ENCODE results near the gene NXN. TPM values are rescaled to one million over a fixed set of nuclear protein-coding genes. Genes with fewer than 3 reads are reported as not detected.

NXN gene
- total RNA-seq, 2 donors from 2014 or later = 124 to 201 TPM

- WGBS, 2 experiments (ENCODE audit: insufficient coverage in 1 of 2, insufficient read length in 1 of 2) = 45 to 51% methylated on average over 17 to 43 of the region's 43 CpGs
- Histone ChIP-seq H3K4me1 (ENCODE audit: control insufficient read depth, insufficient read depth, low read length) (no peaks in the 10 kb centered on the region), H3K9ac (ENCODE audit: extremely low read depth, low read length, poor library complexity, severe bottlenecking) (peak overlapping the region; percentile 59), H3K4me3 (ENCODE audit: low read length) (peak overlapping the region; percentile 78), H3K36me3 (ENCODE audit: control insufficient read depth, insufficient read depth, low read length) (peaks cover 20% of the 10 kb centered on the region), H3K27ac (ENCODE audit: low read depth, low read length) (peak overlapping the region; percentile 76), H3K9me3 (ENCODE audit: control insufficient read depth, low read length) (no peaks in the 10 kb centered on the region), H3K27me3 (ENCODE audit: control insufficient read depth, insufficient read depth, low read length, poor library complexity, severe bottlenecking) (no peaks in the 10 kb centered on the region)
- no peaks in the 10 kb centered on the region for H3K27me3 Mint-ChIP-seq (ENCODE audit: insufficient read depth)
- peak; percentile 94 for DNase-seq
- no peaks in the 10 kb centered on the region for H3K9me3 Mint-ChIP-seq
- H3K27ac Mint-ChIP-seq = peak overlapping the region; percentile 89
- peak overlapping the region; percentile 90 for H3K4me3 Mint-ChIP-seq
- TF ChIP-seq CTCF (conservative IDR thresholded peaks at IDR 0.05) = peak; percentile 86
- H3K4me1 Mint-ChIP-seq = peaks cover 25% of the 10 kb centered on the region
- H3K36me3 Mint-ChIP-seq (ENCODE audit: low read depth) = peaks cover 9% of the 10 kb centered on the region
Observed at GRCh38 chr17:980406-981291, 1.1 kb upstream of the NXN start.

GRCh38 chr17:979212-979538 is 401 bp downstream of the NXN start:
- Mint-ChIP-seq H3K4me3 (peak overlapping the region; percentile 90), H3K36me3 (ENCODE audit: low read depth) (peaks cover 20% of the 10 kb centered on the region), H3K4me1 (peaks cover 31% of the 10 kb centered on the region), H3K27me3 (ENCODE audit: insufficient read depth) (no peaks in the 10 kb centered on the region), H3K9me3 (no peaks in the 10 kb centered on the region), H3K27ac (no peak overlapping the region)
- no peak overlapping the region for H3K4me3 ChIP-seq (ENCODE audit: low read length)
- TF ChIP-seq CTCF (conservative IDR thresholded peaks at IDR 0.05) = no peak
- H3K27ac ChIP-seq (ENCODE audit: low read depth, low read length) = peak overlapping the region; percentile 63
- H3K4me1 ChIP-seq (ENCODE audit: control insufficient read depth, insufficient read depth, low read length) = peaks cover 7% of the 10 kb centered on the region
- WGBS, 2 experiments (ENCODE audit: insufficient coverage in 1 of 2, insufficient read length in 1 of 2) = 0% methylated on average over 17 to 37 of the region's 42 CpGs
- H3K9ac ChIP-seq (ENCODE audit: extremely low read depth, low read length, poor library complexity, severe bottlenecking) = no peak overlapping the region
- DNase-seq = no peak
- no peaks in the 10 kb centered on the region for H3K9me3 ChIP-seq (ENCODE audit: control insufficient read depth, low read length)
- peaks cover 33% of the 10 kb centered on the region for H3K36me3 ChIP-seq (ENCODE audit: control insufficient read depth, insufficient read depth, low read length)
- no peaks in the 10 kb centered on the region for H3K27me3 ChIP-seq (ENCODE audit: control insufficient read depth, insufficient read depth, low read length, poor library complexity, severe bottlenecking)

GRCh38 chr17:978103-979093 is 1.2 kb downstream of the NXN start:
- peaks cover 21% of the 10 kb centered on the region for H3K36me3 Mint-ChIP-seq (ENCODE audit: low read depth)
- peak overlapping the region; percentile 89 for H3K27ac Mint-ChIP-seq
- H3K4me3 Mint-ChIP-seq = peak overlapping the region; percentile 90
- no peaks in the 10 kb centered on the region for H3K27me3 Mint-ChIP-seq (ENCODE audit: insufficient read depth)
- no peaks in the 10 kb centered on the region for H3K9me3 ChIP-seq (ENCODE audit: control insufficient read depth, low read length)
- peak overlapping the region; percentile 96 for H3K4me3 ChIP-seq (ENCODE audit: low read length)
- H3K4me1 ChIP-seq (ENCODE audit: control insufficient read depth, insufficient read depth, low read length) = peaks cover 7% of the 10 kb centered on the region
- 0% methylated on average over 14 to 61 of the region's 72 CpGs for WGBS, 2 experiments (ENCODE audit: insufficient coverage in 1 of 2, insufficient read length in 1 of 2)
- TF ChIP-seq CTCF (conservative IDR thresholded peaks at IDR 0.05) = no peak
- peaks cover 31% of the 10 kb centered on the region for H3K4me1 Mint-ChIP-seq
- H3K9ac ChIP-seq (ENCODE audit: extremely low read depth, low read length, poor library complexity, severe bottlenecking) = peak overlapping the region; percentile 91
- peak; percentile 84 for DNase-seq
- H3K36me3 ChIP-seq (ENCODE audit: control insufficient read depth, insufficient read depth, low read length) = peaks cover 35% of the 10 kb centered on the region
- no peaks in the 10 kb centered on the region for H3K9me3 Mint-ChIP-seq
- peak overlapping the region; percentile 77 for H3K27ac ChIP-seq (ENCODE audit: low read depth, low read length)
- H3K27me3 ChIP-seq (ENCODE audit: control insufficient read depth, insufficient read depth, low read length, poor library complexity, severe bottlenecking) = no peaks in the 10 kb centered on the region
